ENCODE data around the gene PLEKHN1. TPM values are rescaled to one million over a fixed set of nuclear protein-coding genes. Genes with fewer than 3 reads are reported as not detected.
"Not testable (repeated sequence)": the region's sequence is repeated elsewhere in the genome, so short reads cannot be mapped to it uniquely, and the experiment has no call there.

Gene PLEKHN1
- total RNA-seq, 1 experiment from 2014 or later = 1.6 TPM

GRCh38 chr1:969260-969855 lies 3.1 kb downstream of the PLEKHN1 start:
- H3K4me3 ChIP-seq (ENCODE audit: insufficient read depth, low read depth, low read length) = no peak overlapping the region
- no peak for DNase-seq
- peaks cover 21% of the 10 kb centered on the region for H3K27me3 ChIP-seq (ENCODE audit: control insufficient read depth, insufficient read depth, low read length)
- H3K36me3 ChIP-seq (replicated peaks; ENCODE audit: control insufficient read depth, insufficient read depth, low read length) = no peaks in the 10 kb centered on the region

DNA sequence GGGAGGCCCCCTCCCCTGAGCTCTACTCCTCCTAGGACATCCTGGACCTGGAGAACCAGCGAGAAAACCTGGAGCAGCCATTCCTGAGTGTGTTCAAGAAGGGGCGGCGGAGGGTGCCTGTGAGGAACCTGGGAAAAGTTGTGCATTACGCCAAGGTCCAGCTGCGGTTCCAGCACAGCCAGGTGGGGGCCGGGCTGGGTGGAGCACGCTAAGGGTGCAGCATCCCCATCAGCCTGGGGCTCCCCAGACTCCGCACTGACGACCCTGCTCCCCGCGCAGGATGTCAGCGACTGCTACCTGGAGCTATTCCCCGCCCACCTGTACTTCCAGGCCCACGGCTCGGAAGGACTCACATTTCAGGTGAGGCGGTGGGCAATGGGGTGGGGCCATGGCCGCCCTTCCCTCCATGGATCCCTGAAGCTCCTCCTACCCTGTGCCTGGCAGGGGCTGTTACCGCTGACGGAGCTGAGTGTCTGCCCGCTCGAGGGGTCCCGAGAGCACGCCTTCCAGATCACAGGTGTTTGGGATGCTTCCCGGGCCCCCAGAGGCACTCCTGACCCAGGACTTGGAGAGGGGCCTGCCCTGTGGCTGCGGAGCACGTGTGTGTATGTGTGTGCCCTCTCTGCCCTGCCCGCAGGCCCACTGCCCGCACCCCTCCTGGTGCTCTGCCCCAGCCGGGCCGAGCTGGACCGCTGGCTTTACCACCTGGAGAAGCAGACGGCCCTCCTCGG lies 4.1 kb downstream of the PLEKHN1 start:
- DNase-seq = peak; percentile 88
- H3K27me3 ChIP-seq (ENCODE audit: control insufficient read depth, insufficient read depth, low read length) = peaks cover 21% of the 10 kb centered on the region
- no peak overlapping the region for H3K4me3 ChIP-seq (ENCODE audit: insufficient read depth, low read depth, low read length)
- no peaks in the 10 kb centered on the region for H3K36me3 ChIP-seq (replicated peaks; ENCODE audit: control insufficient read depth, insufficient read depth, low read length)

DNA sequence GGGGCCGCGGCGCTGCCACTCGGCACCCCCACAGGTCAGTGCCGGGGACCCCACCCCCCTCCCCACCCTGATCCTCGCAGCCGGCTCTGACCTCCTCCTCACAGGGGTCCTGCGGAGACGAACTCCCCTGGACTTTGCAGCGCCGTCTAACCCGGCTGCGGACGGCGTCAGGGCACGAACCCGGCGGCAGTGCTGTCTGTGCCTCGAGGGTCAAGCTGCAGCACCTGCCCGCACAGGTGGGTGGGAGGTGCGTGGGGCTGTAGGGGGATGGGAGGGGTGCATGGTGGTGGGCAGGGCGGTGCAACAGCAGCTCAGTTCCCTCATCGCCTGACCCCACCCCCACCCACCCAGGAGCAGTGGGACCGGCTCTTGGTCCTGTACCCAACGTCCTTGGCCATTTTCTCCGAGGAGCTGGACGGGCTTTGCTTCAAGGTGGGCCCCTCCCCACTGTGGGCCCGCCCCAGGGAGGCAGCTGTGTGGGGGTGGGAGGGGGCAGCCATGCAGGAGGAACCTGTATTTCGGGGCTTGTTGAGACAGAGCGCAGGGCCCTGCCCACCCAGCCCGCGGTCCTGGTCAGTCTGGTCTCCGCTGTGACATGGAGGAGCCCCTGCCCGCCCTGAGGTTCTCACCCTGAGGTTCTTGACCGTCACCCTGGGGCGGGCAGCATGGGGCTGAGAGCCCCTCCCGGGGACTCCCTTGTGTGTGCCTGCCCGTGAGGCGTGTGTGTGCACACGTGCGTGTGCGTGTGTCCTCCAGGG lies 4.9 kb downstream of the PLEKHN1 start:
- DNase-seq = no peak
- Histone ChIP-seq H3K27me3 (ENCODE audit: control insufficient read depth, insufficient read depth, low read length) (peaks cover 20% of the 10 kb centered on the region), H3K4me3 (ENCODE audit: insufficient read depth, low read depth, low read length) (no peak overlapping the region), H3K36me3 (replicated peaks; ENCODE audit: control insufficient read depth, insufficient read depth, low read length) (no peaks in the 10 kb centered on the region)

DNA sequence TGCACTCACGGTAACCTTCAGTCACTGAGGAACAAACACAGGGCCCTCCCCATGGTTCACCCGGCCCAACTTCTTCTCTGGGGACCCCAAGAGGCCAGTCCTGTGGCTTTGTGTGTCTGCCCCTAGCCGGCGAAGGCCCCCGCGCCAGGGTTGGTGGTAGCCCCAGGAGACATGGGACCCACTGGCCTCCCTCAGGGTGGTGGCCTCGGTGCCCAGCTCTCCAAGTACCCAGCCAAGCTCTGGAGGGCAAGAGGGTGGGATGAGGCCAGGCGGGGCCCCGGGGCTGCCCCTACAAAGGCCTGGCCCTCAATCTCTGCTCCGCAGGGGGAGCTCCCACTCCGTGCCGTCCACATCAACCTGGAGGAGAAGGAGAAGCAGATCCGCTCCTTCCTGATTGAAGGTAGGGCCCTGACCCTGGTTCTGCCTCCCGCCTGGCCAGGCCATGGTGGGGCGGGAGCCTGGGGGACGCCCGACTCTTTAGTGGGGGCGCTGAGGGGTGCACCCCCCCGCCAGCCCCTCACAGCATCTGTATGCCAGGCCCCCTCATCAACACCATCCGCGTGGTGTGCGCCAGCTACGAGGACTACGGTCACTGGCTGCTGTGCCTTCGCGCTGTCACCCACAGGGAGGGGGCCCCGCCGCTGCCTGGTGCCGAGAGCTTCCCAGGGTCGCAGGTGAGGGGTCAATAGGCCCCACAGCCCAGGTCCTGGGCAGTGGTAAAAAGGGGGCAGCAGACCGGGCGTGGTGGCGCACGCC lies 5.6 kb downstream of the PLEKHN1 start:
- peaks cover 12% of the 10 kb centered on the region for H3K27me3 ChIP-seq (ENCODE audit: control insufficient read depth, insufficient read depth, low read length)
- no peak for DNase-seq
- no peak overlapping the region for H3K4me3 ChIP-seq (ENCODE audit: insufficient read depth, low read depth, low read length)
- no peaks in the 10 kb centered on the region for H3K36me3 ChIP-seq (replicated peaks; ENCODE audit: control insufficient read depth, insufficient read depth, low read length)

GRCh38 chr1:972726-973458 lies 6.6 kb downstream of the PLEKHN1 start:
- Histone ChIP-seq H3K36me3 (replicated peaks; ENCODE audit: control insufficient read depth, insufficient read depth, low read length) (no peaks in the 10 kb centered on the region), H3K4me3 (ENCODE audit: insufficient read depth, low read depth, low read length) (no peak overlapping the region), H3K27me3 (ENCODE audit: control insufficient read depth, insufficient read depth, low read length) (peaks cover 3% of the 10 kb centered on the region; the same call in 1 of the 2 replicates)
- no peak for DNase-seq

DNA sequence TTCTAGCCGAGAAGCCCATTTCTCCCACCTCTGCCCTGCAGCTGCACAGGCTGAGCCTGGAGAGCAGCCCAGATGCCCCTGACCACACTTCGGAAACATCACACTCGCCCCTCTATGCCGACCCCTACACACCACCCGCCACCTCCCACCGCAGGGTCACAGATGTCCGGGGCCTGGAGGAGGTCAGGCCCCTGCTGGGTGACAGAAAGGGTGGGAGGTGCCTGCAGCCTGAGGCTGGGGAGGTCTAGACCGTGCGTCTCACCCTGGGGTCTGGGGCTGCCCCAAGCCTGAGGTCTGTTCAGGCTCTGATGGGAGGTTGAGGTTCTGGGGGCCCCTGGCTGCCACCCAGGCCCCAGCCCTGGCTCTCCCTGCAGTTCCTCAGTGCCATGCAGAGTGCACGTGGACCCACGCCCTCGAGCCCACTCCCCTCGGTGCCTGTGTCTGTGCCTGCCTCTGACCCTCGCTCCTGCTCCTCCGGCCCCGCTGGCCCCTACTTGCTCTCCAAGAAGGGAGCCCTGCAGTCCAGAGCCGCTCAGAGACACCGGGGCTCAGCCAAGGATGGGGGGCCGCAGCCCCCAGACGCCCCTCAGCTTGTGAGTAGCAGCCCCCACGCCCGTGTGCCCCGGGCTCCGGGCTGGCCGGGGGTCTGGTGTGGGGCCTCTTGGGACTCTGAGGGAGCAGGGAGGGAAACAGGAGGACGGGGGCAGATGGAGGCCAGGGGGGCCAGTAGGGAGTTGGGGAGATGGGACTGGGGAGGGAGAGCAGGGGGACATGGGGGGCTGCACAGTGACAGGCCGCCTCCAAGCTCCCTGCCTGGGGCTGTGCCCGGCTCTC lies 7.4 kb downstream of the PLEKHN1 start:
- H3K27me3 ChIP-seq (ENCODE audit: control insufficient read depth, insufficient read depth, low read length) = peaks cover 1% of the 10 kb centered on the region; the same call in 1 of the 2 replicates
- no peak overlapping the region for H3K4me3 ChIP-seq (ENCODE audit: insufficient read depth, low read depth, low read length)
- no peaks in the 10 kb centered on the region for H3K36me3 ChIP-seq (replicated peaks; ENCODE audit: control insufficient read depth, insufficient read depth, low read length)
- no peak for DNase-seq

DNA sequence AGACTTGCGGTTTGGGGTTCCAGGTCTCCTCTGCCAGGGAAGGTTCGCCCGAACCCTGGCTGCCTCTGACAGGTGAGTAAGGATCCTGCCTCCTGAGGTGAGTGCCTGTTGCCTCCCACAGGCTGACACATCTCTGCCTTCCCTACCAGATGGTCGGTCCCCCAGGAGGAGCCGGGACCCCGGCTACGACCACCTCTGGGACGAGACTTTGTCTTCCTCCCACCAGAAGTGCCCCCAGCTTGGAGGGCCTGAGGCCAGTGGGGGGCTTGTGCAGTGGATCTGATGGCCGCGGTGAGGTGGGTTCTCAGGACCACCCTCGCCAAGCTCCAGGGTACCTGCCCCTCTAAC lies 8.0 kb downstream of the PLEKHN1 start:
- H3K27me3 ChIP-seq (ENCODE audit: control insufficient read depth, insufficient read depth, low read length) = no peaks in the 10 kb centered on the region; the same call in 1 of the 2 replicates

DNA sequence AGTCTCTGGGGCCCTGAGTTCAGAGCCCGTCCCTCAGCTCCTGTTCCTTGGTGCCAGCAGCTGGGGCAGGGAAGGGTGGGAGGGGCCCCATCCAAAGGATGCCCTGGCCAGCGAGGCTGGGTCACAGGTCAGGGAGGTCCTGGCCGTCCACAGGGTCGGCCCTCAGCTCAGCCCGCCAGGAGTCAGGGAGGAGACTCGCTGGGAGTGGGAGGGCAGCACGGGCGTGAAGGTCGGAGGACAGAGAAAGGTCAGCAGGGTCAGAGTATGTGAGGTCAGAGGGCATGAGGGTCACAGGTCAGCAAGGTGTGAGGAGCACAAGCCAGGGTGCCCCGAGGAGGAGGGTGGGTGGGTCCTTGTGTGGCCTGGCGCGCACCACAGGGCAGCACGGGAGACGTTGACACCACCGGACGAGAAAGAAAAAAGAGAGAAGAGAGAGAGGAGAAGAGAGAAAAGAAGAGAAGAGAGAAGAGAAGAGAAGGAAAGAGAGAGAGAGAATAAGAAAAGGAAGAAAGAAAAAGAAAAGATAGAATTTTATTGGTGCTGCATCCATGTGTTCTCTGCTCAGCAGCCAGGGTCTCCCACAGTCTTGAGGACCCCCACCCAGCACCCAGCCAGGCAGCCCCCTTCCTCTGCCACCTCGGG lies 8.5 kb downstream of the PLEKHN1 start:
- H3K4me3 ChIP-seq (ENCODE audit: insufficient read depth, low read depth, low read length) = no peak overlapping the region
- no peak for DNase-seq
- H3K27me3 ChIP-seq (ENCODE audit: control insufficient read depth, insufficient read depth, low read length) = no peaks in the 10 kb centered on the region; the same call in 1 of the 2 replicates
- no peaks in the 10 kb centered on the region for H3K36me3 ChIP-seq (replicated peaks; ENCODE audit: control insufficient read depth, insufficient read depth, low read length)

More for the DNA sequence above, 8.0 kb downstream of the PLEKHN1 start:
- no peak for DNase-seq
- Histone ChIP-seq H3K4me3 (ENCODE audit: insufficient read depth, low read depth, low read length) (no peak overlapping the region), H3K36me3 (replicated peaks; ENCODE audit: control insufficient read depth, insufficient read depth, low read length) (no peaks in the 10 kb centered on the region)

DNA sequence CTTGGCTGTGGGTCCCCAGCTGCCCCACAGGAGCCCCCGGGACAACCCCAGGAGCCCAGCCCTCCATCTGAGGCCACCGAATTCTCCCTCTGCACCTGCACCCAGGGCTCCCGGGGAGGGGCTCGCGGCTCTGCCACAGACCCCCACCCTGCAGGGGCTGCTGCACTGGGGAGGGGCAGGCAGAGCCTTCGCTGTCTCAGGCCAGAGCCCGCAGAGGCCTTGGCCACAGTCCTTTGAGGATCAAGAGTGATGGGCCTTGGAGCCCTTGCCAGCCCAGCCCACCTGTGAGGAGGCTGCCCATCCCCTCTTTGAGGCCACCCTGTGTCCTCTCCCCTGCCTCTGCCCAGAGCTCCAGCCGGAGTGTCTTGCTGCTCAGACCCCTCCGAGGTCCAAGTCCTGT lies 9.1 kb downstream of the PLEKHN1 start:
- H3K27me3 ChIP-seq (ENCODE audit: control insufficient read depth, insufficient read depth, low read length) = no peaks in the 10 kb centered on the region; the same call in 1 of the 2 replicates
- no peak for DNase-seq
- no peak overlapping the region for H3K4me3 ChIP-seq (ENCODE audit: insufficient read depth, low read depth, low read length)
- H3K36me3 ChIP-seq (replicated peaks; ENCODE audit: control insufficient read depth, insufficient read depth, low read length) = no peaks in the 10 kb centered on the region

DNA sequence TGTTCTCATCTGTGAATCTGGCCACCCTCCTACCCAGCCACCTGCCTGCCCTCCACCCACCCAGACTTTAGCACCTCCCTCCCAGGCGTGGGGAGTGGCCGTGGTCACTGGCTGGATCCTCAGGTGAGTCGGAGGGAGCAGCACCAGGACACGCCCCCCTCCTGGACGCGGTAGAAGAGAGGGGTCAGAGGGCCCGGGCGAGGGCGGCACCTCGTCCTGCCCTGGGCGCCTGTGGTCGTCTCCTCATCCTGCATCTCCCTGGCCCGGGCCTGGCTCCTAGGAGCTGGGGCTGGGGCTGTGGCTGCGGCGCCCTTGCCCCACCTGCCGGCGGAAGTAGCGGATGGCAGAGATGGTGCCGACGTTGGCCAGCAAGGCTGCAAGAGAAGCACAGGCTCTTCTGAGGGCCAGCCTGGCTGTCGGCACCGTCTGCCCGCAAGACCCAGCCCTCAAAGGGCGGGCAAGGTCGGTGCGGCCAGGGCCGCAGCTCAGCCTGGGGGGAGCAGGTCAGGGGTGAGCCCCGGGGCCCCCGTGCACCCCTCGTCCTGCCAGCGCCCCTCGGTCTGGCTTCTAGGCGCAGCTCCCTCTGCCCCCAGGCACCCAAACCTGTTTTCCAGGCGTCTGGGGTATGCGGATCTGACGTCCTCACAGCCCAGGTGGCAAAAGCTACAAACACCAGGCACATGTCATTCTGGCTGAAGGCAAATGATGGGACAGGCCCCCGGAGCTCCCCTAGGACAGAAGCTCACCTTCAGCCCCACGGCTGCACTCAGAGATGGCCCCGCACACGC lies 9.8 kb downstream of the PLEKHN1 start:
- no peaks in the 10 kb centered on the region; the same call in 1 of the 2 replicates for H3K27me3 ChIP-seq (ENCODE audit: control insufficient read depth, insufficient read depth, low read length)
- no peak overlapping the region for H3K4me3 ChIP-seq (ENCODE audit: insufficient read depth, low read depth, low read length)

DNA sequence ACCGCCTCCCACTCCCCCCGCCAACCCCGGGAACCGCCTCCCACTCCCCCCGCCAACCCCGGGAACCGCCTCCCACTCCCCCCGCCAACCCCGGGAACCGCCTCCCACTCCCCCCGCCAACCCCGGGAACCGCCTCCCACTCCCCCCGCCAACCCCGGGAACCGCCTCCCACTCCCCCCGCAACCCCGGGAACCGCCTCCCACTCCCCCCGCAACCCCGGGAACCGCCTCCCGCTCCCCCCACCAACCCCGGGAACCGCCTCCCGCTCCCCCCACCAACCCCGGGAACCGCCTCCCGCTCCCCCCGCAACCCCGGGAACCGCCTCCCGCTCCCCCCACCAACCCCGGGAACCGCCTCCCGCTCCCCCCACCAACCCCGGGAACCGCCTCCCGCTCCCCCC lies 10.5 kb downstream of the PLEKHN1 start:
- not testable (repeated sequence) for H3K4me3 ChIP-seq (ENCODE audit: insufficient read depth, low read depth, low read length); H3K27me3 ChIP-seq (ENCODE audit: control insufficient read depth, insufficient read depth, low read length); H3K36me3 ChIP-seq (replicated peaks; ENCODE audit: control insufficient read depth, insufficient read depth, low read length); DNase-seq

More for the DNA sequence above, 9.8 kb downstream of the PLEKHN1 start:
- H3K36me3 ChIP-seq (replicated peaks; ENCODE audit: control insufficient read depth, insufficient read depth, low read length) = no peaks in the 10 kb centered on the region
- DNase-seq = peak; percentile 99

- DNase-seq = no peak
- H3K27me3 ChIP-seq (ENCODE audit: control insufficient read depth, insufficient read depth, low read length) = peaks cover 5% of the 10 kb centered on the region; the same call in 1 of the 2 replicates
- H3K4me3 ChIP-seq (ENCODE audit: insufficient read depth, low read depth, low read length) = no peak overlapping the region
- H3K36me3 ChIP-seq (replicated peaks; ENCODE audit: control insufficient read depth, insufficient read depth, low read length) = no peaks in the 10 kb centered on the region
Observed at GRCh38 chr1:978069-978834, 12.0 kb downstream of the PLEKHN1 start.

Data from H7 (cell line).